Measurements from ENCODE around the gene MT4.
A peak's percentile ranks its signal among the peaks of the same experiment; 100 is the strongest.

The MT4 gene

DNA sequence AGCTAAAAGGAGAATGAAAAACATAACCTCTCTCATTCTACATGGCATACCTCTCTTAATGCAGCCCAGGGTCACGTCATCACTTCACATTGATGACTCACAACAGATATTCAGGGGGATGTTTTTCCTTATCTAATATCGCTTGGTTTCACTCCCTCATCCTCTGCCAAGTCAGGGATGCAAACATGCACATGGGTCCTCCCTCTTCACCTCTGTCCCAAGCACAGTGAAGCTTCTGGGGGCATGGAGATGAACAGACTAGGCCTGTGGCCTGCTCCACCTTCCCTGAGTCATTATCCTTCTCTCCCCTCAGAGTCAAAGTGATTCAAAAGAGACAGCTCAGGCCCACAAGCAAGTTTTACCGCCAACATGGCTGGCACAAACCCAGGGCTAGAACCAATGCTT is 41.2 kb downstream of the MT4 start:
- no peak for DNase-seq

DNA sequence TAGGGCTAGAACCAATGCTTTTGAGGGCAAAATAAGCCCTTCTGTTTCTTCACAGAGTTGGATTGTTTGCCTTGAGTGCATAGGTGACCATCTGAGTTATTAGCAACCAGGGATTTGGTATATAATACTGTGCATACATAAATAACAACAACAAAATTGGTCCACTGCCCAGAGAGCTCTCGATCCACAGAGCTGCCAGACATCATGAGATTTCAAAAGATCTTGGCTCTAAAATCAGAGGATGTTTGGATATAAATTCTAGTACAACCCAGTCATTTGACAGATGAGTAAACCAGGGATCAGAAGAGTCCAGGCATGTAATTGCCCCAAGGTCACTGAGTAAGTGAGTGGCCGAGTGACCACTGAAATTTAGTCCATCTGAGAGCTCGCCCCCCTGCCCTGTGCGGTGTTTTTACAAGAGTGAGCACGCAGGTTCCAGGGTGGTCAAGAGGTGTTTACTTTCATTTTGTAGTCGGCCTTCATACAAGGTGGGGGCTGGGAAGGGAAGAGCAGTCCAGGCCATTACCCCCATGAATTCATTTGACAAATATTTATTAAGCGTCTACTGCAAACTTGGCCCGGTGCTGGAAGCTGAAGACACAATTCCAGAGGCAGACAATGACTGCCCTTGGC is 41.7 kb downstream of the MT4 start:
- DNase-seq = no peak

DNA sequence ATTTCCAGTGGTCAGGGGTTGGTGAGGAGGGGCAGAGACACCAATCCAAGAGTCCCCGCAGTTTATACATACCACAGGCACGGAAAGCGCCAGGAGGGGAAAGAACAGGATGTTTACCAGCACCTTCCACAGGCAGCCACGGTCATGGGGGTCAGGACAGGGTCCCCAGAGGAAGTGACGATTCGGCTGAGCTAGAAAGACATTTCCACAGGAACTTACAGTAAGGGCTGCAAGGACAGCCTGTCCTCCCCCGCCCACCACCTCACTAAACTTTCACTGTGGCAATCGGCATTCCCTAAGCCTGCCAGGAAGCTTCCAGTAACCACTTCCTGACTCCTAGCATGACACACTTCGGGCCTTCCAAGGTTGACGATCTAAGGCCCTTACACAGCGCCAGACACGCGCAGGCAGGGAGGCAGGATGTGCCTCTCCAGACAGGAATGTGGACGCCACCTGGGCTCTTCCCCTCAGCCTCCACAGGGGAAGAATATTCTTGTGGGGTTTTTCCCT is 42.3 kb downstream of the MT4 start:
- DNase-seq = no peak

DNA sequence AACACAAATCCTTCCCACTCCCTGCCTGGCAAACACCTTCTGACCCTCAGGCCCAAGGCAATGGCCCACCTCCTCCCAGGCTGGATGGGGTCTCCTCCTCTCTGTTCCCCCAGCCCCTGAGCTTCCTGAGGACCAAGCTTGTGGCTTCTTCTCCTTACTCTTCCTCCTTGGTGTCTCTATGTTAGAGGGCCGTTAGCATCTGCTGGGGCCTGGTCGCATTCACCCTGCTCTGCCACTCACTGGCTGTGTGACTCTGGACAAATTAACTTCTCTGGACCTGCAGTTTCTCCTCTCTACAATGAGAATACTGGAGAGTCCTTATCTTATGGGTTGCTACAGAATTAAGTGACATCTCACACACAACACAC is 42.8 kb downstream of the MT4 start:
- no peak for DNase-seq

DNA sequence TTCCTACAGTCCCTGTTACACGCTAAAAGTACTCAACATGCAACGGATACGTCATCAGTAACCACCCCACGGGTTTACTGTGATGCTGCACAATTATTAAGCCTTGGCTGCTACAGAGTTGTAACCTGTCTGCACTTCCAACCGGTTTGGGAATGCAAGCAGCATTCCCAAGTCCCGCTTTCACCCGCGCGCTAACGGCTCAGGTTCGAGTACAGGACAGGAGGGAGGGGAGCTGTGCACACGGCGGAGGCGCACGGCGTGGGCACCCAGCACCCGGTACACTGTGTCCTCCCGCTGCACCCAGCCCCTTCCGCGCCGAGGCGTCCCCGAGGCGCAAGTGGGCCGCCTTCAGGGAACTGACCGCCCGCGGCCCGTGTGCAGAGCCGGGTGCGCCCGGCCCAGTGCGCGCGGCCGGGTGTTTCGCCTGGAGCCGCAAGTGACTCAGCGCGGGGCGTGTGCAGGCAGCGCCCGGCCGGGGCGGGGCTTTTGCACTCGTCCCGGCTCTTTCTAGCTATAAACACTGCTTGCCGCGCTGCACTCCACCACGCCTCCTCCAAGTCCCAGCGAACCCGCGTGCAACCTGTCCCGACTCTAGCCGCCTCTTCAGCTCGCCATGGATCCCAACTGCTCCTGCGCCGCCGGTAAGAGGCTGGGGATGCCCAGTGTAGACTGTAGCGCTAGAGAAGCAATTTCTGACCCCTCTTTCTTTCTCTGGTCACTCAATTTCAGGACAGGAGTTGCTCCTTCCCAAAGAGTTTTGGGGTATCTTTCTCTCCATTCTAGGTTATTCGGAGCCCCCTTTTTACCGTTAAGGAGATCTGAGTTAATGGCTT is 43.4 kb downstream of the MT4 start, which contains the start of gene MT2A:
Gene MT2A (plus strand): TSS at position 542 of the 833 bp plus-strand sequence. CDS start 72 bp downstream, at position 614.
- peak; percentile 84 for DNase-seq

DNA sequence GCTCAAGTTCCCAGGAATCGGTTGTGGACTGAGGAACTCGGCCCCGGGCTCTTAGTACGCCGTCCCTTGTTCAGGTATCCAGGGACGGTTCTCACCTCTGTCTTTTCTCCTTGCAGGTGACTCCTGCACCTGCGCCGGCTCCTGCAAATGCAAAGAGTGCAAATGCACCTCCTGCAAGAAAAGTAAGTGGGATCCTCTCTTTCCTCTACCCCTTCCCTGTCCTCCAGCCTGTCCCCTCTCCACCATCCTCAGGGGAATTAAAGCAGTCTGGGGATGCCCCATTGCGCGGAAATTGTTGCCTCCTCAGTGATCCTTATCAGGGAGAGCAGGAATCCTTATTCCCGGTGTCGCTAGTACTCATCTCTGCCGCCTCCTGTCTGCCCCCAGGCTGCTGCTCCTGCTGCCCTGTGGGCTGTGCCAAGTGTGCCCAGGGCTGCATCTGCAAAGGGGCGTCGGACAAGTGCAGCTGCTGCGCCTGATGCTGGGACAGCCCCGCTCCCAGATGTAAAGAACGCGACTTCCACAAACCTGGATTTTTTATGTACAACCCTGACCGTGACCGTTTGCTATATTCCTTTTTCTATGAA is 44.1 kb downstream of the MT4 start:
- DNase-seq = no peak

DNA sequence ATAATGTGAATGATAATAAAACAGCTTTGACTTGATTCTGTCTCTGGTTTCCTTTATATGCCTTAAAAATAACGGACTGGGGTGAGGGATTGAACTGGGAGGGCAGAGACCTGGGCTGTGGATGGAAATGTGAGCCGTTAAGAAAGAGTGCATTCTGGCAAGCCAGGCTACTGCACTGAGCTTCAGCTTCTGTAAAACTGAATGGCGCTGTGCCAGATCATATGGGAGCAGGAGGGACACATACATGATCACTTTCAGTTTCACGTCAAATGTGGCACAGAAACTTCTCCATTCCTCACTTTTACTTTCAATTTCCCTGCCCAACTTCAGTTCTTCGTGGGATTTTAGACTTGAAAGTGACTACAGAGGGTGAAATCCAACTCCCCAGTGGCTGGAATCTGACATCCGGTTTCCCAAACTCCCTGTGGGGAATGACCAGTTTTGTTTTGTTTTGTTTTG is 44.6 kb downstream of the MT4 start:
- peak; percentile 78 for DNase-seq

DNA sequence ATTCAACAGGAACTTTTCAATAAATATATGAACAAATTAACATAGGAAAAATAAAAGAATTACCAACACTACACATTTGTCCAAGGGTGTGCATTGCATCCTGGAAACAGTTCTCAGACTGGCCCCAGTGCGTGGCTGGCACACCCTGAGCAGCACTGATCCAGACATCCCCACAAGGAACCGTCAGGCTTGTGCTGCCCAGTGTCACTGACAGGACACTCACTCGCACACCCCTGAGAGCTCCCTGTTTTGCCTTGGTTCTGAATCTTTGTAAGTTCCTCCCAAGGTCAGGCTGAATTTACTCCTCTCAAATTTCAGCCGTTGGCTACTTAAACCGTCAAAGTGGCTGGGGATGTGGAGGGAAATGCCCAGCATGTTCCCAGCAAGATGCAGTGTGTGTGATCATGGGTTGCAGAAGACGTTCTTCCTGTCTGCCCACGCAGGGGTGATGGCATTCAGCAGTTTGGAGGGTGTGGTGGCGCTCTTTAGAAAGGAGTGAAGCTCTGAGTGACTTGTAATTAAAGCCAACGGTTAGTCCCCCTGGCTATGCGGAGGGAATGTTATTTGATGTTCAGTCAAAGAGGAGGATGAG is 45.2 kb downstream of the MT4 start:
- peak; percentile 67 for DNase-seq

DNA sequence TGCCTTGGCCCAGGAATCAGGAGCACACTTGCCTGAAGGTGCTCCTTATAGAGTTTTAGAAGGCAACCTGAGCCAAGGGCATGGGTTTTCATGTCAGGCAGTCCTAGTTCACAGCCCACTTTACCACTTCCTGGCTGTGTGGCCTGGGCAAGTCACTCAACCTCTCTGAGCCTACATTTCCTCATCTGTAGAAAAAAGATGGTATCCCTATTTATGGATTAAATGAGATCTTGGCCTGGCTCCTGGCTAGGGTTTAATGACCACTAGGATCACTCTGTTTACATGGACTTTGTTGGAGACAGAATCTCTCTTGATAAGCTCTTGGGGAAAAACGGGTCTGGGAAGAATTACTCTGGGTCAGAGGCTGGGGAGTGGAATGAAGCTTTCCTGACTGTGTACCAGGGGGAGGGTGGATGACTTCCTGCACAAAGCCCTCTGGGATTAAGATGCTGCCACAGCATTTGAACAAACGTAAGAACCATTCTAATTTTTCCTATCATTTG is 45.8 kb downstream of the MT4 start:
- no peak for DNase-seq

DNA sequence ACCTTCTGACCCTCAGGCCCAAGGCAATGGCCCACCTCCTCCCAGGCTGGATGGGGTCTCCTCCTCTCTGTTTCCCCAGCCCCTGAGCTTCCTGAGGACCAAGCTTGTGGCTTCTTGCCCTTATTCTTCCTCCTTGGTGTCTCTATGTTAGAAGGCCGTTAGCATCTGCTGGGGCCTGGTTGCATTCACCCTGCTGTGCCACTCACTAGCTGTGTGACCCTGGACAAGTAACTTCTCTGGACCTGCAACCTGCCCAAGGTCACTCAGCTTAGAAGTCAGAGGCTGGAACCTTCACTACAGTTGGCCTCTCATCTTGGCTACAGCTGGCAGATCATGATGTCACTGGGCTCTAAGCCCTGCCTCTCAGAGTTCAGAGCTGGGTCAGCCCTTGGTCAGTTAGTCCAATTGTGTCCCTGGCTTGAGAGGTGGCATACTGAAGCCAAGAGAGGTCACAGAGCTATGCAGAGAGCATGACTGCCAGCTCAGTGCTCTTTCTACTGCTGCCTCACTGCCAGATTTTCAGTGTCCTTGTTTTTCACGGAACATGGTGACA is 46.5 kb downstream of the MT4 start:
- no peak for DNase-seq

DNA sequence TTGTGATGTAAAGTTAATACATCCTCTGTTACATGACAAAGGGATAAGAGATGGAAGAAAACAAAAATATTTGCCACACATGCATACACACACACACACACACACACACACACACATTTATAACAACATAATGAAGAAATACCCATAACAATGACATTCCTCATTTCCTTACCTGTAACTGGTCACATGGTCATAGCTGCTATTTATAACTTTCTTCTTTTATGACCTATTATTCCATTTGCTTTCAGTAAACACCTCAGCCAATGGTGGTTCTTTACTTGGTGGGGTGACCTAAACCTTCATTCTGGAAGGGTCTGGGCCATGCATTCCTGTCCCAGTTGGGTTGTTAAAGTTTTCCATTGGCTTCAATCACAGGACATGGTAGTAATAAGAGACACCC is 48.8 kb downstream of the MT4 start:
- DNase-seq = no peak

DNA sequence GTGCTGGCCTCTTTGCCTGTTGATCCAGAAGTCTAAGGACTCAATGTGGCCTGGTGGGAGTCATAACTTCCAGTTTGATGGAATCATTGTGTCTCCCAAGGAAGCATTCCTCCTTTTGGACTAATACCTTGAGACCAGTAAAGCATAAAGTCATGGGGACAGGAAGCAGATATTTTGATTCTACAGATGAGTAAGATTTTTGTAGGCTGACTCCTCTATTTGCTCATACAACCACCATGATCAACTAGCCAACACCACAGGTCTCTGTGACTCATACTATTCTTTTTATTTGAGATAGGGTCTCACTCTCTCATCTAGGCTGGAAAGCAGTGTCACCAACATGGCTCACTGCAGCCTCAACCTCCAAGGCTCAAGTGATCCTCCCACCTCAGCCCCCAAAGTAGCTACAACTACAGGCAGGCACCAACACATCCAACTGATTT is 49.7 kb downstream of the MT4 start:
- DNase-seq = no peak

DNA sequence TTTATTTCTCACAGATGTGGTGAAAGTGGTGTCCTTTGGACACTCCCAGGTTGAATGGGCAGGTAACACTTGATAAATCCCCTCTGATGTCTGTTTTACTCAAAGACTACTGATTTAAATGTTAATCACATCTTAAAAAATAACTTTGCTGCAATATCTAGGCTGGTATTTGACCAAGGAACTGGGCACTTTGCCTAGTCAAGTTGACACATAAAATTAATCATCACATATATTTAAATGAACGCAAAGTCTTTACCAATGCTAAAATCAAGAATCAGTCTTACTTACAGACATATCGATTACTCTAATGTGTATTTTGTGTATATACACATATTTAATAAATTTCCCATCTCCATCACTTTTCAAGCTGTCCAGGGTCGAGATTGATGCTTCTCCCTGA is 50.5 kb downstream of the MT4 start:
- DNase-seq = no peak

DNA sequence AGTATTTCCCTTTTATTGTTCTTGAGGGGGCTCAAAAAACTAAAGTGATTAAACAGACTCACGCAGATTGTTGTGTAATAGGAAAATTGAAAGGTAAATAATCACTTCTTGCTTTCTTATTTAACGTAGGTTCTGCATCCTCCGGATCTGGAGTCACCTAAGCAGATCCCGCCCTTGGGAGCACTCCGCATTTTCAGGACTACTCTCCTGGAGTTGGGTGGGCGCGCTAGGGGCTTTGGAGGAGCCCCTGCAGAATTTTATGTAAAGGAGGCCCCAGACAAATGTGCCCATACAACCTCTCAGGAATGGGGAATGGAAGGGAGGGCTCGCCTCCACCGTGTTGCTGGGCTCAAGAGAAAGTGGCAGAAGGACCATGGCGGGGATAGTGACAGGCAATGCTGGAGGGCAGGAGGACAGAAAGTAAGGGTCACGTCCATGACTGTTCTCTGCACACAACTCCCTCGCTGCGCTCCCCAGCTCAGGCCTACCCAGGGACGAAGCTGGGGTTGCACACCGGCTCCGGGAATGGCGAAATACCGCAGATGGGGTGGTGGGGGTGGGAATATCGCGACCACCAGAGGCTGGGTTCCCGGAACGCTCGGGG is 51.8 kb downstream of the MT4 start:
- DNase-seq = no peak

DNA sequence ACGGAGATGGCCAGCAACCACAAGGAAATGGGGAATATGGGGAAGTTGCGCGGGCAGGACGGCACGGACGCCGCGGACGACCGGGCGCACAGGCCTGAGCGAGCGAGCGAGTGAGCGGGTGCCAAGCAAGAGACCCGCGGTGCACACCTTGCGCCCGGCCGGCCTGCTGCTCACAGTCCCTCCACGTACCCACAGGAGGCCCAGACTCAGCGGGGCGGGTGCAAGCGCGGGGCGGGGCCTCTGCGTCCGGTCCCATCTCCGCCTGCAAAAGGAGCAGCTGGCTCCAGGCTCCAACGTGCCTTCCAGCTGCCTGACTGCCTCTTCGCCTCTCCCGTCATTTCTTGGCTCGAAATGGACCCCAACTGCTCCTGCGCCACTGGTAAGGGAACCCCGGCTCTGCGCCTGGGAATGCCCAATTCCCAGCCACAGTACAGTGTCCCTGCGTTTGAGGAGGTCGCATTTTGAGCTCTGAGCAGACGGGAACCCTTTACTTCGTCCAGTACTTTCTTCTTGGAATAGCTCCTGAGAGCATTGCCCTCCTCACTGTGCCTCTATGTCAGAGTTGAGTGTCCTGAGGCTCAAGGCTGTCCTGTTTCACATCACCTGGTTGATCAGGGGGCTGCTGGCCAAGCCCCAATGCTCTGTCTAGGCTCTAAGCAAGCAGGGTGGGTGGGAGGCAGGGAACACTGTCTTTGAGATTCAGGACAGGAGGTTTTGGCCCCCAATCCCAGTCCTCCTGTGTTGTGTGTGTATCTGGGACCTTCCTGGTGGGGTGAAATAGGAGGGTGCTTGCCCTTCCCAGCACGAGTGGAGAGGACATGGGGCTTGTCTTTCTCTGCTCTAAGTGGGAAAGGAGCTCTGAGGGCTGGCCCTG is 52.6 kb downstream of the MT4 start:
- DNase-seq = peak; percentile 27

DNA sequence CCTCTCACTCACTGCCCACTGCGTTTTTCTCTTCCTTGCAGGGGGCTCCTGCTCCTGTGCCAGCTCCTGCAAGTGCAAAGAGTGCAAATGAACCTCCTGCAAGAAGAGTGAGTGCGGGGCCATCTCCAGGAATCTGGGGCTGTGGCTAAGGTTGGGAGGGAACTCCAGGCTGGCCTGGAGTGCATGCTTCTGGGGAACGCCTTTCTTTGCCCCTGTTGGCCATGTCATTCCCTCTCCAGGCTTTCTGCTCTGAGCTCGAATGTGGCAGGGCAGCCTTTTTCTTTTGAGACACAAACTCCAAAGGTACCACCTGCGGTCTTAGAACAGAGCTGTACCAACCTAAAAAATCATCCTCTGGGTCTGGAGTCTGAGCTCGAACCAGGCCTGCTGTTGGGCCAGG is 53.3 kb downstream of the MT4 start:
- no peak for DNase-seq
